GM18507 (cell line): ENCODE measurements around the gene TCEAL4.
A peak's percentile ranks its signal among the peaks of the same experiment; 100 is the strongest.
"Not testable (repeated sequence)": the region's sequence is repeated elsewhere in the genome, so short reads cannot be mapped to it uniquely, and the experiment has no call there.

Source experiments
- DNase-seq: peaks from one replicate; pipeline ENCODE4 v3.0.0; 2011; ENCODE audit warnings: low read depth; ENCODE audit not compliant: insufficient read length; ENCODE audit errors: extremely low spot score
- FAIRE-seq: peaks from 2 replicates; lab custom pipeline; 2011; peaks lifted over from hg19 to GRCh38; lab: Jason Lieb, UNC

Gene TCEAL4

GRCh38 chrX:103584596-103584995, 719 bp upstream of the TCEAL4 start:
- FAIRE-seq (no peak), DNase-seq (no peak)

GRCh38 chrX:103586314-103586646, 965 bp downstream of the TCEAL4 start:
- FAIRE-seq (no peak), DNase-seq (no peak)

GRCh38 chrX:103586659-103587058, 1.3 kb downstream of the TCEAL4 start:
- DNase-seq (no peak), FAIRE-seq (no peak)

- not testable (repeated sequence) for FAIRE-seq, DNase-seq
Measured at GRCh38 chrX:103592295-103592694, 7.0 kb downstream of the TCEAL4 start.

GRCh38 chrX:103595202-103595601, 9.9 kb downstream of the TCEAL4 start:
- not testable (repeated sequence) for FAIRE-seq, DNase-seq

GRCh38 chrX:103607364-103608305, 22.3 kb downstream of the TCEAL4 start, which contains the start of gene TCEAL3:
TSS of gene TCEAL3 (plus strand) at chrX:103607963. CDS start at chrX:103609065, 1,102 bp downstream.
- DNase-seq (no peak), FAIRE-seq (peak; percentile 29)

- no peak for DNase-seq
- no peak for FAIRE-seq
Measured at GRCh38 chrX:103608306-103608963, 23.1 kb downstream of the TCEAL4 start.

GRCh38 chrX:103610282-103610681, 25.0 kb downstream of the TCEAL4 start:
- no peak for DNase-seq
- FAIRE-seq, result no peak

GRCh38 chrX:103613362-103613890, 28.1 kb downstream of the TCEAL4 start:
- no peak for DNase-seq
- FAIRE-seq, result no peak

- DNase-seq, result no peak
- FAIRE-seq, result no peak
Measured at GRCh38 chrX:103614999-103615398, 29.7 kb downstream of the TCEAL4 start.

GRCh38 chrX:103615781-103616371, 30.6 kb downstream of the TCEAL4 start:
- DNase-seq (no peak), FAIRE-seq (no peak)

GRCh38 chrX:103616676-103617186, 31.4 kb downstream of the TCEAL4 start:
- FAIRE-seq (no peak), DNase-seq (no peak)

- DNase-seq (no peak), FAIRE-seq (no peak)
Measured at GRCh38 chrX:103624111-103624510, 38.8 kb downstream of the TCEAL4 start.

- DNase-seq (no peak), FAIRE-seq (no peak)
Measured at GRCh38 chrX:103626855-103627254, 41.5 kb downstream of the TCEAL4 start.

GRCh38 chrX:103628386-103629317, 43.3 kb downstream of the TCEAL4 start, which contains the start of gene TCEAL1:
TSS of gene TCEAL1 (plus strand) at chrX:103628975. CDS start at chrX:103629917, 942 bp downstream.
- DNase-seq, result no peak
- peak; percentile 77 for FAIRE-seq

GRCh38 chrX:103629318-103630170, 44.2 kb downstream of the TCEAL4 start:
- no peak for FAIRE-seq

GRCh38 chrX:103630171-103630511, 44.8 kb downstream of the TCEAL4 start:
- DNase-seq (no peak), FAIRE-seq (no peak)

More at GRCh38 chrX:103629318-103630170, 44.2 kb downstream of the TCEAL4 start:
- no peak for DNase-seq

- no peak for DNase-seq
- FAIRE-seq, result no peak
Measured at GRCh38 chrX:103631145-103631544, 45.8 kb downstream of the TCEAL4 start.
